Activated T-cell treated with anti-CD3 and anti-CD28 coated beads, Interleukin-2, amount 50 U/mL, for 24 hours (primary cell): Measurements from ENCODE around the gene LRP4.
"Not testable (repeated sequence)": the region's sequence is repeated elsewhere in the genome, so short reads cannot be mapped to it uniquely, and the experiment has no call there.

Experiments
- DNase-seq: peaks from one replicate; pipeline ENCODE4 v3.0.0-alpha.2; 2020
- H3K27ac Mint-ChIP-seq: 2 replicates; pipeline ENCODE4 v1.8.0; 2020; ENCODE audit warnings: mild to moderate bottlenecking, mixed read lengths
- H3K27me3 Mint-ChIP-seq: 2 replicates; pipeline ENCODE4 v1.8.0; 2020; ENCODE audit warnings: mixed read lengths
- H3K36me3 Mint-ChIP-seq: 2 replicates; pipeline ENCODE4 v1.8.0; 2020; ENCODE audit warnings: low read depth, mixed read lengths
- H3K4me1 Mint-ChIP-seq: 2 replicates; pipeline ENCODE4 v1.8.0; 2020; ENCODE audit warnings: low read depth, mixed read lengths
- H3K4me3 Mint-ChIP-seq: 2 replicates; pipeline ENCODE4 v1.8.0; 2020; ENCODE audit warnings: mild to moderate bottlenecking, moderate library complexity, mixed read lengths
- H3K9me3 Mint-ChIP-seq: 2 replicates; pipeline ENCODE4 v1.8.0; 2020; ENCODE audit warnings: mixed read lengths

Gene LRP4

GRCh38 chr11:46944356-46945075 is 26.2 kb upstream of the LRP4 start:
- H3K4me3 Mint-ChIP-seq = no peak overlapping the region
- H3K36me3 Mint-ChIP-seq = peaks cover 16% of the 10 kb centered on the region
- no peak overlapping the region for H3K27ac Mint-ChIP-seq
- H3K9me3 Mint-ChIP-seq = no peaks in the 10 kb centered on the region
- H3K27me3 Mint-ChIP-seq = no peaks in the 10 kb centered on the region
- H3K4me1 Mint-ChIP-seq = peaks cover 7% of the 10 kb centered on the region
- no peak for DNase-seq

DNA sequence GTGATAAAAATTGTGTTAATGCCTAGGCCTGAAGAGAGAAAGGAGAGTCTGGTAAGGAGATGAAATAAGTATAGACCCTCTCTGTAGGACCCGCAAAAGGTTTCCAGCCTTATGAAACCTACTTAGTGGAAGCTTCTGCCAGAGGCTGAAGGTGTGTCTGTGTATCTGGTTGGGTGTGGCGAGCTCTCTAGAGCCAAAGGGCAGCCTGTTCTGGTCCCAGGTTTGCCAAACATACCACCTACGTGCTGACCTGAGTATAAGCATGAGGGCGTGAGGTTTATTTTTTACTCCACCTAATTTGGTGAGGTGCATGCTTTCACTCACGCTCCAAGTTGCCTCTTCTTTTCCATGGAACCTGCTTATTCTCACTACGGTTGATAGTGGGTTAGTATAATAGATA is 23.8 kb upstream of the LRP4 start:
- H3K36me3 Mint-ChIP-seq = peaks cover 18% of the 10 kb centered on the region
- no peak overlapping the region for H3K4me3 Mint-ChIP-seq
- no peaks in the 10 kb centered on the region for H3K27me3 Mint-ChIP-seq
- H3K4me1 Mint-ChIP-seq = peaks cover 7% of the 10 kb centered on the region
- DNase-seq = no peak
- no peaks in the 10 kb centered on the region for H3K9me3 Mint-ChIP-seq
- H3K27ac Mint-ChIP-seq = no peak overlapping the region

DNA sequence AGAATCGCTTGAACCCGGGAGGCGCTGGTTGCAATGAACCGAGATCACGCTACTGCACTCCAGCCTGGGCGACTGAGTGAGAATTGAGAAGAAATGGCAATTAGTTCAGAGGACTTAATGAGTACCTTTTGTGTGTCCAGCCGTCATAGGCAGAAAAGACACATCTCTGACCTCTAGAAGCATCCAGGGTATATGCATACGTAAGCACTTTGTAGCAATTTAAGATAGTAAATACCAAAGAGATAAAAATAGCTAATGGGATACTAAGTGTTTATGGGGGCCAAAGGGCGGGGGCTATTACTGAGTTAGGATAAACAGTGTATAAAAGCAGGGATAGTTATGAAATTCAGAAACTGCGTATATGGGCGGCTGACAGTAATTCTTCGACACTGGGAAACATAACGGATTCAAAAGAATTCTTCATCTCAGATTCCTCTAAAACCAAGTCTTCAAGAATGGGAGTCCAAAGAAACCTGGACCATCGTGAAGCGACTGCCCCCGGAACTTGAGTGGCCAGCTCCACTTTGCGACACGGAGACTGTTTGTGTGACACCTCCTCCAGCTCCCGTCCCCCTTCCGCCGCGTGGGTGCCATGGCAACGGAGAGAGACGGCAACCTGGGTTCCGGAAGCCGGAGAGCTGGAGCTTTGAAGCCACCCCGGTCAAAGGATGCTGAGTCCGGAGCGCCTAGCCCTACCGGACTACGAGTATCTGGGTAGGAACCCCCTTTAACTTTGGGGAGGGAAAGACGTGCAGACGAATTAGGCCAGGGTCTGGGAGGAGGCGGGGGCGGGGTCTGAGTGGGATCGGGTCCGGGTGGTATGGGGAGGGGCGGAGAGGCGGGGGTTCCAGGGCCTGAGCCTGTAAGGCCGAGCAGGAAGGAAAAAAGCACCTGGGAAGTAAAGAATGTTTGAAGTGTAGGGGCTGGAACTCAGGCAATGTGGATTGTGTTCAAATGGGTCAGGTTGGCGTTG is 18.1 kb upstream of the LRP4 start, which contains the start of gene CSTPP1:
Gene CSTPP1 (plus strand): TSS at position 624 of the 973 bp plus-strand sequence. CDS start 45 bp downstream, at position 669.
- Mint-ChIP-seq H3K27me3 (peaks cover 12% of the 10 kb centered on the region), H3K4me3 (peak within 1 kb of the TSS; percentile 91), H3K36me3 (peaks cover 17% of the 10 kb centered on the region), H3K4me1 (peaks cover 19% of the 10 kb centered on the region), H3K27ac (peak within 1 kb of the TSS; percentile 90), H3K9me3 (no peaks in the 10 kb centered on the region)
- DNase-seq = peak; percentile 96

GRCh38 chr11:46930089-46930488 is 11.7 kb upstream of the LRP4 start:
- Mint-ChIP-seq H3K36me3 (no peaks in the 10 kb centered on the region), H3K4me3 (no peak overlapping the region), H3K27me3 (peaks cover 14% of the 10 kb centered on the region), H3K27ac (peak overlapping the region; percentile 4), H3K9me3 (no peaks in the 10 kb centered on the region), H3K4me1 (peaks cover 8% of the 10 kb centered on the region)
- DNase-seq = no peak

DNA sequence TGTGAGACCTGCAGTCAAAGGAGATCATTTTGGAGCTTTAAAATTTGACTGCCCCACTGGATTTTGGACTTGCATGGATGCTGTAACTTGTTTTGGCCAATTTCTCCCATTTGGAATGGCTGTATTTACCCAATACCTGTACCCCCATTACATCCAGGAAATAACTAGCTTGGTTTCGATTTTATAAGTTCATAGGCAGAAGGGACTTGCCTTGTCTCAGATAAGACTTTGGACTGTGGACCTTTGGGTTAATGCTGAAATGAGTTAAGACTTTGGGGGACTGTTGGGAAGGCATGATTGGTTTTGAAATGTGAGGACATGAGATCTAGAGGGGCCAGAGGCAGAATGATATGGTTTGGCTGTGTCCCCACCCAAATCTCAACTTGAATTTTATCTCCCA is 10.4 kb upstream of the LRP4 start:
- not testable (repeated sequence) for H3K36me3 Mint-ChIP-seq, DNase-seq, H3K4me3 Mint-ChIP-seq, H3K27ac Mint-ChIP-seq, H3K9me3 Mint-ChIP-seq, H3K4me1 Mint-ChIP-seq
- H3K27me3 Mint-ChIP-seq = peaks cover 16% of the 10 kb centered on the region

- H3K9me3 Mint-ChIP-seq, H3K4me1 Mint-ChIP-seq, H3K4me3 Mint-ChIP-seq, DNase-seq, H3K27ac Mint-ChIP-seq, H3K36me3 Mint-ChIP-seq: not testable (repeated sequence)
- peaks cover 13% of the 10 kb centered on the region for H3K27me3 Mint-ChIP-seq
Observed at GRCh38 chr11:46927928-46928327, 9.6 kb upstream of the LRP4 start.

DNA sequence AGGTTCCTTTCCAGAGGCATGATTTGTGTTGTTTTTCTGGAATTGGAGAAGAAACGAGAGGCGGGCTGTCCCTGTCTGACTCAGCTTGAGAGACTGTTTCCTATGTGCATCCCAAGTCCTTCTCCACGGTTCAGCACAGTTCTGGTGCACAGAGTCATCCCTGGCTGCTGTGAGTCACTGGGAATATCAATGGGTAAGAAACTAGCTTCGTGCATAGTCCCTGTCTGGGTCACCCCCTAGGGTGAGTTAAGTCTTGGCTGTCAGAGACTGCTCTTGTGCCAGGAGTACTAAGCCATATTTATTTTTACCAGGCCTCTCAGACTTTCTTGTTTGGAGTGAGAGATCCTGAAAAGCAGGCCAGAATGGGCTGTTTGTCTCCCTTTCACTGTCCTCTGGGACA is 2.4 kb upstream of the LRP4 start:
- Mint-ChIP-seq H3K27ac (no peak overlapping the region), H3K36me3 (no peaks in the 10 kb centered on the region), H3K4me1 (peaks cover 26% of the 10 kb centered on the region), H3K9me3 (no peaks in the 10 kb centered on the region), H3K4me3 (no peak overlapping the region), H3K27me3 (peaks cover 38% of the 10 kb centered on the region)
- no peak for DNase-seq

DNA sequence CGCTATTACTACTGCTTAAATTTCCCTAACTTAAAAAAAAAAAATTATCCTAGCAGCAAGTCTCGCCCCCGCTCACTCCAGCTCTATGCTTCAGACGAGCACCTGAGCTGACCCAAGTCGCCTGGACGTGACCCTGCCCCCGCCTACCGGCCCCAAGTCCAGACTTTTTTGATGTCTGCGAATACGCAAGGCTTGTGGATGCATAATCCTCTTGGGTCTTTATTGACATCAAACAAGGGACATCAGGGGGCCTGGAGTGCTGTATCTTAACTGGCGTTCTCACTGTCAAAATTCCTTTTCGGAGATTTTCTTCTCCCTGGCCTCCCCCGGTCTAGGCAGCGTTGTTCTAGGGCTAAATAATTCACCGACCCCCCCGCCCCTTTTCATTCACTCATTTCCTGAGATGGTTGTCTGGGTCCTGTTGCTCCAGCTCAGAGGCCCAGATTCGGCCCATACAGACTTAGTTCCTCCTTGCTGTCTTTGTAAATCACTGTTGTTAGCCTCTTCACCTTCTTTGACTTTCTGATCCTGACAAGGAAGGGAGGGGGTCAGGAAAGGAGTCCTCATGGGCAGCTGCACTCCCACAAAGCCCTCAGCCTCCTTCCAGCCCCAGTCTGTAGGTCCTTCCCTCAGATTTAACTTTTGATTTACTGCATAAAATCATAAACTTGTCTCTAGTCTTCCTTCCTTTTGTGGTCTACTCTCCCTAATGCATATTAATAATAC is 601 bp upstream of the LRP4 start:
- H3K4me3 Mint-ChIP-seq = peak overlapping the region; percentile 69
- no peak overlapping the region for H3K27ac Mint-ChIP-seq
- peaks cover 26% of the 10 kb centered on the region for H3K4me1 Mint-ChIP-seq
- no peaks in the 10 kb centered on the region for H3K36me3 Mint-ChIP-seq
- no peaks in the 10 kb centered on the region for H3K9me3 Mint-ChIP-seq
- H3K27me3 Mint-ChIP-seq = peaks cover 52% of the 10 kb centered on the region
- no peak for DNase-seq

DNA sequence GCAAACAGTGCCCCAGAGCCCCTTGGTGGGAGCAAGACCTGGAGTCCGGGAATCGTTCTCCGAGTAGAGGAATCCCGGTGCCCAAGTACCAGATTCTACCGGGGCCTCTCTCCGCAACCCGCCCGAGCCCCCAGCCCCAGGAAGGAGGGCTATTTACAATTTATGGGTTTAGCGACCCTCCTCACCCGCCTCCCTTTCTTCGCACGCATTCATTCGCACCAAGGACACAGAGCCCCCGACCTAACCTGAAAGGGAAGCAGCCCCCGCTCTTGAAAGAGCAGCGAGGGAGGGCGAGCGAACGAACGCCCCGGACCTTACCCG is 628 bp downstream of the LRP4 start:
- H3K4me1 Mint-ChIP-seq = peaks cover 26% of the 10 kb centered on the region
- peak overlapping the region; percentile 73 for H3K4me3 Mint-ChIP-seq
- no peak for DNase-seq
- peaks cover 64% of the 10 kb centered on the region for H3K27me3 Mint-ChIP-seq
- H3K9me3 Mint-ChIP-seq = no peaks in the 10 kb centered on the region
- H3K36me3 Mint-ChIP-seq = no peaks in the 10 kb centered on the region
- no peak overlapping the region for H3K27ac Mint-ChIP-seq

- no peak overlapping the region for H3K27ac Mint-ChIP-seq
- peak; percentile 53 for DNase-seq
- H3K36me3 Mint-ChIP-seq = no peaks in the 10 kb centered on the region
- H3K4me3 Mint-ChIP-seq = peak overlapping the region; percentile 73
- H3K27me3 Mint-ChIP-seq = peaks cover 69% of the 10 kb centered on the region
- H3K9me3 Mint-ChIP-seq = no peaks in the 10 kb centered on the region
- peaks cover 26% of the 10 kb centered on the region for H3K4me1 Mint-ChIP-seq
Observed at GRCh38 chr11:46917109-46917761, 1.1 kb downstream of the LRP4 start.

DNA sequence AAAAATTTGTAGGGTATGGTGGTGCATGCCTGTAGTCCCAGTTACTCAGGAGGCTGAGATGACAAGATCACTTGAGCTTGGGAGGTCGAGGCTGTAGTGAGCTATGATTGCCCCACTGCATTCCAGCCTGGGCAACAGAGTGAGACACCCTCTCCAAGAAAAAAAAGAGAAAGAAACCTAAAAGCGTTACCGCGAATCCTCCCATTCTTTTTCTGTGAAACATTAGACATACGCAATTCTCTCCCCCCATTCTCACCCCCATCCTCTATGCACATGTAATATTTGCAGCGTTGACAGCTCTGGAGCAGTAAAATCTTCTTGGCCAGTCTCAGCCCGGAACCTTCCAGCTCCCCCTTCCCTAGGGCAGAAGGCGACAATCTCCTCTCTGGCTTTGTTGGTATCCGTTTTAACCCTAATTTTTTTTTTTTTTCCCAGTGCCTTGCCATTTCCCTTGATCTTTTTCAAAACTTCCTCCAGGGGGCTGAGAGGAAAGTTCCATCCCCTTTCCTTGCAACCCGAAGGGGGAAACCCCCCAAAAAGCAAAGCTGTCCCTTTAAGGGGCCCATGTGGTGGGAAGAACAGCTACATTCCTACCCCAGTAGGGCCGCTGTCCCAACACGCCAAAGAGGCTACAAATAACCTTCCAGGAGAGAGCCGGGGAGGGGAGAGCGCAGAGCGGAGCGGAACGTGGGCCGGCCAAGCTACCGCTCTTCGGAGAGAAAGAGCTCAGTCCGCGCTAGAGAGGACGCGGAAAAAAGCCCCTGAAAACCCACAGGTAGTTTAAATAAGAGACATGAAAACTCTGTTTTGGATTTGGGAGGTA is 1.9 kb downstream of the LRP4 start:
- H3K27me3 Mint-ChIP-seq = peaks cover 73% of the 10 kb centered on the region
- peak overlapping the region; percentile 29 for H3K27ac Mint-ChIP-seq
- no peak for DNase-seq
- H3K36me3 Mint-ChIP-seq = no peaks in the 10 kb centered on the region
- peak overlapping the region; percentile 73 for H3K4me3 Mint-ChIP-seq
- peaks cover 26% of the 10 kb centered on the region for H3K4me1 Mint-ChIP-seq
- no peaks in the 10 kb centered on the region for H3K9me3 Mint-ChIP-seq

GRCh38 chr11:46914910-46915309 is 3.4 kb downstream of the LRP4 start:
- Mint-ChIP-seq H3K36me3 (no peaks in the 10 kb centered on the region), H3K27me3 (peaks cover 79% of the 10 kb centered on the region), H3K27ac (no peak overlapping the region), H3K9me3 (no peaks in the 10 kb centered on the region), H3K4me3 (no peak overlapping the region), H3K4me1 (peaks cover 26% of the 10 kb centered on the region)
- no peak for DNase-seq

GRCh38 chr11:46914363-46914762 is 4.0 kb downstream of the LRP4 start:
- Mint-ChIP-seq H3K27me3 (peaks cover 75% of the 10 kb centered on the region), H3K9me3 (no peaks in the 10 kb centered on the region), H3K4me3 (no peak overlapping the region), H3K27ac (no peak overlapping the region), H3K36me3 (no peaks in the 10 kb centered on the region), H3K4me1 (peaks cover 22% of the 10 kb centered on the region)
- DNase-seq = no peak
